GM19239 (cell line): ENCODE data around the gene WBP1.
"Not testable (repeated sequence)": the region's sequence is repeated elsewhere in the genome, so short reads cannot be mapped to it uniquely, and the experiment has no call there.

Experiments used
- DNase-seq: peaks from one replicate; pipeline ENCODE4 v3.0.0; 2011; ENCODE audit warnings: low spot score; ENCODE audit not compliant: insufficient read length
- FAIRE-seq: peaks from 2 replicates; lab custom pipeline; 2011; peaks lifted over from hg19 to GRCh38; lab: Jason Lieb, UNC

WBP1 gene

DNA sequence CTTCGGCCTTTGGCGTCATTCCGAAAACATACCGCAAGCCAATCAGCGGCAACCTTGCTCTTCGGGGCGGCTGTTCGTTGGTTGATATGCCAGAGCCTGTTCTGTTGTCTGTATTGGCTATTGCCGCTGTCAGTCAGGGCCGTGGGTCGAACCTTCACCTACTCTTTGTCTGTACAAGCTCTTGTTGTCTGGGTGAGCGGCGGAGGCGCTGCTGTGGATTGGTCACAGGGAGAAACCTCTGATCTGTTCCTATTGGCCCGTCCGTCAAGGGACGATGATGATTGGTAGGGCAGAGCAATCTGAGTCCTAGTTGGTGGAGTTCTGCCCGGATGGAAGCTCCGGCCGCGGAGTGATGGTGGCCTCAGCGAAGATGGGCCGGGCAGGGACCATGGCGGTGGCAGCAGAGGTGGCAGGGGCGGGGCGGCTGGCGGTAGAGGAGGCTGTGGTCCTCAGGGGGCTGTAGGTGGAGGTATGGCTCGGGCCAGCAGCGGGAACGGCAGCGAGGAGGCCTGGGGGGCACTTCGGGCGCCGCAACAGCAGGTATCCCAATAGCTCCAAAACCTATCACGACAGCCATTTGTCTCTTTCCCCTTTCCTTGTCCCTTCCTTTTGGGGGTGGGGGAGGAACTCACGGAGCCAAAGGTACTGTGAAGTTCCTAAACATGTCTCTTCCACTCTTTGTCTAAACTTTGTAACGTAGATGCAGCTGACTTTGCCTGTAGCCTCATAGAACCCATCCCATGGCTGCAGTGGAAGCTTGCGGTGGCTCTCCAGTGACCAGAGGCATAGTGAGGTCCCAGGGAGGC is at the start of gene WBP1:
TSS of gene WBP1 (plus strand) at position 307 of the 806 bp plus-strand sequence. CDS start at position 472, 165 bp downstream.
- no peak for DNase-seq
- FAIRE-seq = peak; percentile 97

DNA sequence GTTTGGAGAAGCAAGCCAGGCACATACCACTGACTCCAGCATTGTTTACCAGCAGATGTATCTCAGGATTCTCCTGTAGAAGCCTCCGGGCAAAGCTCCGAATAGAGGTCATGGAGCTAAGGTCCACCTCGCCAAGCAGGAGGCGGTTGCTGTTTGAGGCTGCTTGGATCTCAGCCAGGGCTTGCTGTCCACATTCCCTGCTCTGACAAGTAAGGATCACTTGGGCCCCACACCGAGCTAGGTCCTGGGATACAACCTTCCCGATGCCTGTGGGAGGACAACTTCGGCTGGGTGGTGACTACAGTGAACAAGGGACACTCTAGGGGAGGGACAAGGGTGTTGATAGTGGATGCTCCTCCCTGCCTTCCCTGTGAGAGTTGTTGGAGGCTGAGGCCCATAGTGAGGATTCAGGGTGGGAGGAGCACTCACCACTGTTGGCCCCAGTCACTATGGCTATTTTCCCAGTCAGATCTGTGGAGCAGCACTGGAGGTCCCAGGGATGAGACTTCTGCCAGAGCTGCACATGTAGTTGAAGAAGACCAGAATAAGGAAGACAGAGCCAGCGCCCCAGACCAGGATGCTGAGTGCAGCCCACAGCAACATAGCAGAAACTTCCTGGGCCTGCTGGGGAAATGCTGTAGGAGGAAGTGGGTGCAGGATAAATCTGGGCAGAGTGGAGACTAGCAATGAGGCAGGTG is 45.1 kb upstream of the WBP1 start:
- FAIRE-seq (no peak), DNase-seq (no peak)

DNA sequence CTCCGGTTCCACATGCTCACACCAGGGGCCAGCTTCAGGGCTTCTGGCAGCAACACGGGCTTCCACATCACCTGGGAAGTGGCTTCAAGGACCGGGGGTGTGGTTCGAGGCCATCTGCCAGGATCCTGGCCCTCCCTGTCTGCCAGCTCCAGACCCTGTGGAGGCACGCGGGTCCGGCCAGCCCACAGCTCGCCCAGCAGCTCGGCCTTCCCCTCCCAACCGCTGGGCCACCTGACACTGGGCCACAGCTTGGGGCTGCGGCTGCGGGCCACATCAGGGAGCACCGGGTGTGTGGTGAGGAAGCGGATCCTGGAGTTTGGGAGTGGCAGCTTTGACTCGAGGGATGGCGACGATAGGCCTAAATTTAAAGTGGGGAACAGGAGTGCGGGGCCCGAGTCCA is 43.8 kb upstream of the WBP1 start:
- DNase-seq (no peak), FAIRE-seq (no peak)

DNA sequence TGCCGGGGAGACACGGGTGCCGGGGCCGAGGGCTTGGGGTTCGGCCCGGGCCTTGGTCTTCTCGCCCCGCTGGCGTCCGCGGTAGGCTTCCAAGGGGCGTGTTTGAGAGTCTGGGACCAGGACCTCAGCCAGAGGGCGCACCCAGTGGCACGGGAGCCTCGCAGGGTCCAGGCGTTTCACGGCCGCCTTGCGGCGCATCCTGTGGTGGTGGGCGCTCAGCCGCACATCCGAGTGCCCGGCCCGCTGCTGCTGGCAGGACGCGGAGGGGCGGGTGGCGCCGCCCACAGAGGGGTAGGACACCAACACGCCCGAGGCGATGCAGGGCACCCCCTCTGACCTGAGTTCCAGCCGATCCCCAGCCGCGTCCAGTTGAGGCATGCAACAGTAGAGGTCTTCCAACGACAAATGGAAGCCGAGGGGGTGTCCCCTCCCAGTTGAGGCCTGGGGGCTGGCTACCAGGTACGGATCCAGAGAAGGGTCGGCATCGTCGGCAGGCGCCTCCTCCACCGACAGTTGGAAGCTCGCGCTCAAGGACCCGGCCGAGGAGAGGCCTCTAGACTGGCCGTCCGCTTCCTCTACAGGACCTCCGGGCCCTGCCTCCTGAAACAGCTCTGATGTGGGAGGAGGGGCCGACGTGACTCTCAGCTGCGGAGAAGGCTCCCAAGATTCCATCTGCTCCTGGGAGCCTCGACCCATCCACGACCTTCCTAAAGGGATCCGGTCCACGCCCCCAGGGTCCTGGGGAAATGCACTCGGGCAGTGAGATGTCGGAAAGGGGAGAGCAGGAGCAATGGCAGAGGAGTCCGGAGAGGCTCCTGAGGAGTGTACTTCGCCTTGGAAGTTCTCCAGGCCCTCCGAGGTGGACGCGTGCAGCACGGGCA is 43.1 kb upstream of the WBP1 start:
- FAIRE-seq (peak; percentile 72), DNase-seq (no peak)

DNA sequence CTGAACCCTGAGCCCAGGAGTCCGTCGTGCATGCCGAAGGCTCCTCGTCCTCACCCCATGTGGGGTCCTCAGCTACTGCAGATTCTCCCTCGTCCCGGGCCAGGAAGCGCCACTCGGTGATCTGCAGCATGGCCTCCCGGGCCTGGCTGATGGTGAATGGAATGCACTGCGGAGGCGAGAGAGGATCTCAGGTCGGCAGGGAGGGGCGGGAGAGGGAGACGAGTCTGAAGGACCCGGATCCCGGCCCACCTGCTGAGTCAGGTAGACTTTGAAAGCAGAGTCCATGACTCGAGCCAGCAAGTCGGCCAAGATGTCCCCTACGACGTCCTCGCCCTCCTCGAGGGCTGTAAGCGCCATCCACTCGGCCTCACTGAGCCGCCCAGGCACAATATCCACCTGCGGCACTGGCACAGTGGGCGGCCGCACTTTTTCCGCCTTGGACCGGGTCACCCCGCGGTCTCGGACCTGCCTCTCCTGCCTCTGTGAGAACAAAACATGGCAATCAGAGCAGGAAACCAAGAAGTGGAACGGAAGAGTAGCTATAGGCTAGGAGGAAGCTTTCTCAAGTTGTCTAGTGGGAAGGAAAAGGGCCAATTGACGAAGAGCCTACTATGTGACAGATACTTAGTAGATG is 42.4 kb upstream of the WBP1 start:
- DNase-seq = no peak
- no peak for FAIRE-seq

DNA sequence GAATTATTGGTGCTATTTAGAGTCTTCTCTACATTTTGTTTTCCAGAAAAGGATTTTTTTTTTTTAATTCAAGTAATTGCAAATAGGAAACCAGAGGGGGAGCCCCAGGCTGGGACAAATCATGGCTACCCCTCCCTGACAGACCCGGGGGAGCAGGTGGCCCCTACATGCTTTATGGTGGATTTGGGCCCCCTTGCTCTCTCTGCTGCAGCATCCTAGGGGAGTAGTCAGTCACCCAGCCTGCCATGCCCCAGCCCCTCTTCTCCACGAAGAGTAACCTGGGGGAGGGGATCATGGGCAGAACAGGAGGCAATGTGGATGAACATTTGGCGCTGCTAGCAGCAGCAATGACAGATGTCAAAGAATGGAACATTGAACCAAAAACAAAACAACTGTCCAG is 41.5 kb upstream of the WBP1 start:
- FAIRE-seq (no peak), DNase-seq (no peak)

DNA sequence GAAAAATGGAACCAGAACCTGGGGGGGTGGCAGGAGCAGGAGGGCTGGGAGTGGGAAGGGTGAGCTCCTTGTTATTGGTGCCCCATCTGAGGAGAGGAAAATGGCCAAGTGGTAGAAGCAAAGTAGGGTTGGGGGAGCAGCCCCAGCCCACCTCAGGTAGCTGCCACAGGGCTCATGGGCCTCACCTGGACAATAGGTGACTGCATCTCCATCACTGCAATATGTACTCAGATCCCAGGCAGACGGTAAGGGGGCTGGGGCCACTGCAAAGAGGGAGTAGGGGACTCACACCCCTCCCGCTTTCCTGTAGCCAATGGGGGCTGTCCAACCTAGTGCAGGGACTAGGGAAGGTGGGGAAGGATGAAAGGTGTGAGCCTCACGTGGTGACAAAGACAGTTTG is 41.0 kb upstream of the WBP1 start:
- no peak for FAIRE-seq
- DNase-seq = no peak

DNA sequence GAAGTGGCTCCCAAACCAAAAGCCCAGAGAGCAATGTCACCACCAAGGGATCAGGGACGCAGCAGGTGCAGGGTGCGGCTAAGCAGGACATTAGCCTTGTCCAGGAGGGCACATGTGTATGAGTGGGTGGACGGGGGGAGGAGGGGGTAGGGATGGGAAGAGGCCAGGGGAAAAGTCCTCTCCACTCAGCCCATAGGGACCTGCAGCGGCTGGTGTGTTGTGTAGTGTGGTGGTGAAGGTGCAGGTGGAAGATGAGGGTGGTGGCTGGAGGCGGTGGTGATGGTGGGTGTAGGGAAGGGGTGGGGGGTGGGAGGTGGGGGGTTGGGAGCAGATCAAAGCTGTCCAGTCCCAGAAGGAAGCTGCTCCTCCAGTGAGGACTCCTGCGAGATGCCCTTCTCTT is 40.5 kb upstream of the WBP1 start:
- FAIRE-seq (no peak), DNase-seq (no peak)

DNA sequence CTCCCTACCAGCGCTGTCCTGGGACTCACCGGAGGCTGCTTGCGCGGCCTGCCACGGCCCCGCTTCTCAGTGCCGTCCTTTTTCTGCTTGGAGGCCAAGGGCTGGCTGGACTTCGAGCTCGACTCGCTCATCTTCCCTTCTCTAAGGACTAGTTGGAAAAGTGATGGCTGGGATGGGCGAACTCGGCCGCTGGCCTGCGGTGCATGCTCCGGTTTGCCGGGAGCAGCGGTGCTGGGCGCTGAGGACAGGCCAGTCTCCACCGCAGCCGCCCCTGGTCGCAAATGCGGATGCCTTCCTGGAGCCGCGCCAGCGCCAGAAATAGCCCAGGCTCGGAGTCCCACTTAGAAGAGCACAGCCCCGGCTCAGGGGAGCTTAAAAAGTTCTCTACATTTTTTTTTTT is 39.9 kb upstream of the WBP1 start:
- DNase-seq (no peak), FAIRE-seq (no peak)

DNA sequence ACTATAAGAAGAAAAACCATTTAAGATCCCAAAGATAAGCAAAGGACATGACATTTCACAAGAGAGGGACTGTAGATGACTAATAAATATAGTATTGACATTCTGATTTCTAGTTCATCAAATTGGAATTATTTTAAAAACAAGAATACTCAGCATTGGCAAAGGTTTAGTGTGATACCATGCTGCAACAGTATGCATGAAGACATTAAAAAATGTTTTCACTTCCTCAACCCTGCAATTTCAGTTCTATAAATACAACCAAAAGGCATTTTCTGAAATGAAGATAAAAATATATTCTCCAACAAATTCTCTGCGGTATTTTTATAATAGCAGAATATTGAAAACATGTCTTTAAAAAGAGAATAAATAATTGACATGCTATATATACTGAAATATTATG is 38.9 kb upstream of the WBP1 start:
- no peak for DNase-seq
- no peak for FAIRE-seq

DNA sequence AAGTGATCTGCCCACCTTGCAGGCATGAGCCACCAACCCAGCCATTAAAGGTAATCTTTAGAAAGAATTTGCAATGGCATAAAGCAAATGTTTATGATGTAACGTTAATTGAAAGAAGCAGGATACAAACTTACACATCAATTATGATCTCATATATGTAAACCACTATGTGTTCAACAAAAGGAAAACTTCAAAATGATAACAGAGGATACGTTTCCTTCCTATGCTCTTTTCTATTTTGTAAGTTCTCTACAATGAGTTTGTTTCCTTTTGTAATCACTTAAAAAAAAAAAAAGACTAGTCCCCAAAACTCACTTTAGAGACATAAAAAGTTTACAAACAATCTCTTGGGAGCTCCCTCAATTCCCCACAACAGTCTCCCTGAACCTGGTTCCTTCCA is 38.2 kb upstream of the WBP1 start:
- no peak for DNase-seq
- no peak for FAIRE-seq

DNA sequence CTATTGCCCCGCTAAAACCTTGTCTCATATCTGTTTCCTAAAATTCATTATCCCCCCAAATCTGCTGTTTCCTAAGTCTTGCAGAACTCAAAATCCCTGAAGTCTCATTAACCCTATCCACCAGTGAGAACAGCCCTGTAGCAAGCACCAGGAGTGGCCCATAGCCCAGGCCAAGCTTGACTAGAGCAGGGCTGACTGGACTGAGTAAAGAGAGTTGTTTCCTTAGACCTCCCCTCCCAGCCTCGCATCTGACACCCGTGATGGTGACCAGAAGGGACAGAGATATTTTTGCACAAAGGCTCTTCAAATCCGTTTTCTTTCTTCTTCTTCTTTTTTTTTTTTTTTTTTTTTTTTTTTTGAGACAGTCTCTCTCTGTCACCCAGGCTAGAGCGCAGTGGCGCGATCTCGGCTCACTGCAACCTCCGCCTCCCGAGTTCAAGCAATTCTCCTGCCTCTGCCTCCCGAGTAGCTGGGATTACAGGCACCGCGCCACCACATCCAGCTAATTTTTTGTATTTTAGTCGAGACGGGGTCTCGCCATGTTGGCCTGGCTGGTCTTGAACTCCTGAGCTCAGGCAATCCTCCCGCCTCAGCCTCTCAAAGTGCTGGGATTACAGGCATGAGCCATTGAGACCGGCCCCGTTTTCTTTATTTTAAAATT is 37.7 kb upstream of the WBP1 start:
- not testable (repeated sequence) for DNase-seq, FAIRE-seq

DNA sequence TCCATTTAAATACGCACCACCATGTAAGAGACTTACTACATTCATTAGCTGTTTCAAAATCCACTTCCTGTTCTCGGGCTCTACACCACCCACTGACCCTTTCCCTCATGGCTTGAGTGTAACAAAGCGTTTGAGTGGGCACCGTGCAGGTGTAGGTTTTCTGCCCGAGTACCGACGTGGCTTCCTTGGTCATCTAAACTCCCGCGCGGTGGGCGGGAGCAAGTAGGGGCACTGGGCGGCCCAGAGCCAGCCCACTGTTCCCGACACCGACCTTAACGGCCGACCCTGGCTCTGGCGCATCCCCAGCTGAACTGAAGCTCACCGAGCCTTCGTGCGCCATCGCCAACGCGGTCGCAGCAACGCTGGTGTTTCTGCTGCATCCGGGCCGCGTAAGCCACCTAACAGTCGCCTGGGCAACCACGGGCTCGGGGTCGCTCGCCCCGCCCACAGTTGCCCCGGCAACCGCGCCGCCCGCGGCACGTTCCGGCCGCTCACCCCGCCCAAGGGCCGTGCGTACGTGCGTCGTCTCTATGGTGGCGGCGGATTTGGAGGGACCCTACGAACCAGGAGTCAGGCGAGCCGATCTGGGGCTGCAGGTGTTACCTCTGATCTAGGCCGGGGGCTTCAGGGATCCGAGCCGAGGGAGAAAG is 36.9 kb upstream of the WBP1 start, which contains the start of the genes C2orf81 and WDR54:
TSS of gene C2orf81 (minus strand) at position 399 of the 650 bp plus-strand sequence. CDS start at position 340, 59 bp downstream.
TSS of gene WDR54 (plus strand) at position 510 of the 650 bp plus-strand sequence. CDS start 424 bp downstream, outside the sequence.
- FAIRE-seq (peak; percentile 93), DNase-seq (peak; percentile 95)

DNA sequence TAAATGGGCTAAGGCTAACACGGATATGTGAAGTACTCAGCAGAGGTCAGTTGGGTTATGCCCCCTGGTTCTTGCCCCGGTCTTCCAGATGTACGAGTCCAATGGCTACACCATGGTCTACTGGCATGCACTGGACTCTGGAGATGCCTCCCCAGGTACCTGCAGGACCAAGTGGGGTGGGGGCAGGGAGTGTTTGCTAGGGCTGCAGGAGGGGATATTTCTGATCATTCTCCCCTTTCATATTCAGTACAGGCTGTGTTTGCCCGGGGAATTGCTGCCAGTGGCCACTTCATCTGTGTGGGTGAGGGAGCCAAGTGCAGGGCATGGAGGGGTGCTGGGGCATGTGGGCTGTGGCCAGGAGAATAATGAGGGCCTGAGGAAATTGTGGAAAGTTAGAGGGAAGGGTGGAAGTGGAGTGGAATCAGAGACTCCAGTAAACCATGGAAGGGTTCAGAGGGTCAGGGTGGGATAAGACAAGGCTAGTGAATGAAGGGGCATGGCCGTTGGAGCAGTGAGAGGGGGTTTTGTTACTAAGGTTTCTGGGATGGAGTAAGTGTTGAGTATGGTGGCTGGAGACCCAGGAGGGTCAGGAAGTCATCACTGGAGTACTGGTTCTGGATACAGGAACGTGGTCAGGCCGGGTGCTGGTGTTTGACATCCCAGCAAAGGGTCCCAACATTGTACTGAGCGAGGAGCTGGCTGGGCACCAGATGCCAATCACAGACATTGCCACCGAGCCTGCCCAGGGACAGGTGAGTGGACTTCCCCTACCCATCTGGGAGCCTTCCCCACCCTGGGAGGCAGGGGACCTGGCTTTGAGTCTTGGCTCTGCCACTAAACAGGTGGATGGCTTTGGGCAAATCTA is 34.8 kb upstream of the WBP1 start:
- DNase-seq (no peak), FAIRE-seq (no peak)

DNA sequence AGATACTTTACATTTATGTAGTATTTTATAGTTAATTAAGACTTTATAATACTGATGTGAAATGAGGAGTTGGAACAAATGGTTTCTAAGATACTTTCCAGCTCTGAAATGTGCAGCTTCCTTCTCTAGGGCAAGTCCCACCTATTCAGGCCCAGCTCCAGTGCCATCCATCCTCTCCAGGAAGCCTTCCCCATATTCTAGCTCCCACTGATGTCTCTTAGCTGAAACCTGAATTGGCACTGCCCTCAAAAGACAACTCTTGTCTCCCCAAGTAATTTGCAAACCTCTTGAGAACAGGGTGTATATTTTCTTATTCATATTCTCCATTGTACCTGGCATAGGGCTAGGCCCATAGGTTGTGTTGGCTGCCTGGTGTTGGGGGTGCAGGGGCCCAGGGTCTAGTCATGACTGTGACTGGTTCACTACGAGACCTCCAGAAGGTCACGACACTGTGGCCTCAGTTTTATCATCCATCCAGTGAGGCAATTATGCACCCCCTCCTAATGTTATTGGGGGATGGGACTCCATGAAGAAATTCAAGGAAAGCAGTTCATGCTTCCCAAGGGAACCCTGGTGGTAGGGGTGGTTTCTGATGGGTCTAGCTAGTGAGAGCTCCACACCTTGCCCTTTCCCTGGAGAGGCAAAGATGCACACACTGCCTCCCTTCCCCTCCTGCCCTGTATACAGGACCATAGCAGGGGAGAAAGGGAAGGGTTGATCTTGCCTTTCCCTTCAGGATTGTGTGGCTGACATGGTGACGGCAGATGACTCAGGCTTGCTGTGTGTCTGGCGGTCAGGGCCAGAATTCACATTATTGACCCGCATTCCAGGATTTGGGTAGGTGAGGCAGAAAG is 33.9 kb upstream of the WBP1 start:
- no peak for DNase-seq
- FAIRE-seq = no peak

DNA sequence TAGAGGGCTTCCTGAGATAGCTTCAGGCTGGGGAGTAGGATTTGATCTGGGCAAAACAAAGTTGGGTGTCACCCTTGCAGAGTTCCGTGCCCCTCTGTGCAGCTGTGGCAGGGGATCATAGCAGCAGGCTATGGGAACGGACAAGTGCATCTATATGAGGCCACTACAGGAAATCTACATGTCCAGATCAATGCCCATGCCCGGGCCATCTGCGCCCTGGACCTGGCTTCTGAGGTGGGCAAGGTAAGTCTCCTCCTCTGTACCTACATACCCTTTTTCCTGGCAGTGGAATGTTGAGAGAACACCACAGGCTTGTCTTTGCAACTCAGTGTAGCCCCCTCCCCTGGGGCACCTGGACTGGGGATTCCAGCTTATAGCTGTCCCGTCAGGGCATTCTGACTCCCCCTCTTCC is 33.2 kb upstream of the WBP1 start:
- no peak for FAIRE-seq
- DNase-seq = no peak

DNA sequence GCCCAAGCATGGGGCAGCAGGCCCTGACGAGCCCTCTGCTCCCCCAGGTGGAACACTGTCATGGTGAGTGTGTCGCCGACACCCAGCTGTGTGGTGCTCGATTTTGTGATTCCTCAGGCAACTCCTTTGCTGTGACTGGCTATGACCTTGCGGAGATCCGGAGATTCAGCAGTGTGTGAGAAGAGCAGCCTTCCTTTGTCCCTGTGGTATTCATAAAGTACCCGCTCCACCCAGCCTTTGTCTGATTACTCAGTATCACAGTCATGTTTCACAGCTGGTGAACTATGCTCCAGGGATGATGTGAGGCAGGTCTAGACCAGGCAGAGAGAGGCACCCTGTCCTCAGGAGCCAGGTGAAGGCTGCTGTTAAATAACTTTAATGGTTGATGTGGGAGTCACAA is 32.7 kb upstream of the WBP1 start:
- DNase-seq = no peak
- FAIRE-seq = no peak
